WTC11 (cell line): ENCODE data around the gene PCDHGA1. TPM values are rescaled to one million over a fixed set of nuclear protein-coding genes. Genes with fewer than 3 reads are reported as not detected.

Source experiments
- ATAC-seq: fragments of 200-7000 bp; cut with Tn5 transposase; 2 replicates; pipeline ENCODE4 v1.10.0; 2021; ENCODE audit warnings: mild to moderate bottlenecking, moderate library complexity
- CTCF ChIA-PET: fragments of 300-600 bp; sonication (Branson Sonifier 250); formaldehyde crosslinking; loops from one replicate; lab custom pipeline; 2021; ENCODE audit warnings: antibody characterized with exemption; lab: Charles Lee
- POLR2A ChIA-PET: fragments of 350-600 bp; sonication (Branson Sonifier 250); formaldehyde crosslinking; loops from one replicate; lab custom pipeline; 2021; ENCODE audit warnings: antibody characterized with exemption; lab: Charles Lee
- DNase-seq: peaks from one replicate; pipeline ENCODE4 v3.0.0; 2021; ENCODE audit warnings: low spot score
- H3K27ac Mint-ChIP-seq: 2 replicates; pipeline ENCODE4 v1.8.0; 2021; ENCODE audit warnings: mixed read lengths
- H3K27me3 Mint-ChIP-seq: 2 replicates; pipeline ENCODE4 v1.8.0; 2021; ENCODE audit warnings: low read depth, mild to moderate bottlenecking, moderate library complexity, mixed read lengths
- H3K36me3 Mint-ChIP-seq: 2 replicates; pipeline ENCODE4 v1.8.0; 2021; ENCODE audit warnings: mixed read lengths
- H3K4me1 Mint-ChIP-seq: 2 replicates; pipeline ENCODE4 v1.8.0; 2022; ENCODE audit warnings: mixed read lengths
- H3K4me3 Mint-ChIP-seq: 2 replicates; pipeline ENCODE4 v1.8.0; 2021; ENCODE audit warnings: mild to moderate bottlenecking, moderate library complexity, mixed read lengths
- H3K9me3 Mint-ChIP-seq: 2 replicates; pipeline ENCODE4 v1.8.0; 2021; ENCODE audit warnings: mixed read lengths
- ATF1 ChIP-seq: sonication (generic); formaldehyde crosslinking; IDR thresholded peaks from 2 replicates; pipeline ENCODE4 v1.8.1; 2023; ENCODE audit warnings: mild to moderate bottlenecking, moderate library complexity, missing genetic modification reagents
- CDX4 ChIP-seq: fragments of 250-450 bp; sonication (Bioruptor Pico); IDR thresholded peaks from 2 replicates; pipeline ENCODE4 v1.9.0; 2021; ENCODE audit warnings: moderate library complexity, mild to moderate bottlenecking, inconsistent platforms, borderline replicate concordance
- CREB1 ChIP-seq: sonication (generic); formaldehyde crosslinking; IDR thresholded peaks from 2 replicates; pipeline ENCODE4 v1.8.0; 2023; ENCODE audit warnings: mild to moderate bottlenecking, missing genetic modification reagents
- ETV6 ChIP-seq: sonication (generic); formaldehyde crosslinking; IDR thresholded peaks from 2 replicates; pipeline ENCODE4 v1.8.1; 2022; ENCODE audit warnings: mild to moderate bottlenecking, missing genetic modification reagents
- FOXK1 ChIP-seq: sonication (generic); formaldehyde crosslinking; IDR thresholded peaks from 2 replicates; pipeline ENCODE4 v1.8.0; 2022; ENCODE audit warnings: mild to moderate bottlenecking, moderate library complexity, missing genetic modification reagents
- IRF1 ChIP-seq: sonication (generic); formaldehyde crosslinking; IDR thresholded peaks from 2 replicates; pipeline ENCODE4 v1.8.0; 2023; ENCODE audit warnings: missing genetic modification reagents
- JUN ChIP-seq: sonication (generic); formaldehyde crosslinking; IDR thresholded peaks from 2 replicates; pipeline ENCODE4 v1.8.0; 2023; ENCODE audit warnings: mild to moderate bottlenecking, missing genetic modification reagents
- MLX ChIP-seq: sonication (generic); formaldehyde crosslinking; IDR thresholded peaks from 2 replicates; pipeline ENCODE4 v1.8.1; 2023; ENCODE audit warnings: mild to moderate bottlenecking, missing genetic modification reagents, moderate library complexity
- MYBL2 ChIP-seq: sonication (generic); formaldehyde crosslinking; IDR thresholded peaks from 2 replicates; pipeline ENCODE4 v1.8.1; 2023; ENCODE audit warnings: mild to moderate bottlenecking, moderate library complexity, missing genetic modification reagents
- NR1H2 ChIP-seq: sonication (generic); formaldehyde crosslinking; IDR thresholded peaks from 2 replicates; pipeline ENCODE4 v1.9.0; 2021; ENCODE audit warnings: mild to moderate bottlenecking, moderate library complexity, missing genetic modification reagents
- NR3C1 ChIP-seq: sonication (generic); formaldehyde crosslinking; conservative IDR thresholded peaks from 2 replicates; pipeline ENCODE4 v1.8.1; 2023; ENCODE audit warnings: low read depth, mild to moderate bottlenecking, missing genetic modification reagents
- TCF7 ChIP-seq: sonication (generic); formaldehyde crosslinking; IDR thresholded peaks from 2 replicates; pipeline ENCODE4 v1.8.0; 2022; ENCODE audit warnings: mild to moderate bottlenecking, low read depth, missing genetic modification reagents, moderate library complexity
- TP53 ChIP-seq: sonication (generic); formaldehyde crosslinking; IDR thresholded peaks from 2 replicates; pipeline ENCODE4 v1.8.1; 2023; ENCODE audit warnings: mild to moderate bottlenecking, missing genetic modification reagents
- ZNF317 ChIP-seq: sonication (generic); formaldehyde crosslinking; IDR thresholded peaks from 2 replicates; pipeline ENCODE4 v1.8.1; 2023; ENCODE audit warnings: low read depth, mild to moderate bottlenecking, moderate library complexity, missing genetic modification reagents, borderline replicate concordance
- total RNA-seq: library from RNA; stranded (reverse); gene quantifications from 3 replicates; pipeline ENCODE4 v1.2.3, GENCODE V29; 2021
- TF ChIP-seq, protein P1 (sequence below): sonication (generic); formaldehyde crosslinking; IDR thresholded peaks from 2 replicates; pipeline ENCODE4 v1.8.1; 2022; ENCODE audit warnings: mild to moderate bottlenecking, moderate library complexity, missing genetic modification reagents
- TF ChIP-seq, protein P2 (sequence below): sonication (generic); formaldehyde crosslinking; IDR thresholded peaks from 2 replicates; pipeline ENCODE4 v1.8.1; 2023; ENCODE audit warnings: mild to moderate bottlenecking, moderate library complexity, missing genetic modification reagents
- TF ChIP-seq, protein P3 (sequence below): sonication (generic); formaldehyde crosslinking; IDR thresholded peaks from 2 replicates; pipeline ENCODE4 v1.8.1; 2023; ENCODE audit warnings: mild to moderate bottlenecking, missing genetic modification reagents
- TF ChIP-seq, protein P4 (sequence below): sonication (generic); formaldehyde crosslinking; IDR thresholded peaks from 2 replicates; pipeline ENCODE4 v1.8.0; 2022; ENCODE audit warnings: mild to moderate bottlenecking, missing genetic modification reagents

The PCDHGA1 gene
- total RNA-seq, 1 experiment from 2014 or later = 1.5 TPM

- ChIA-PET CTCF (interaction anchor here (0.8 to 6.8 kb wide), 18 partner anchors 9 to 300 kb away, joined by 3 to 113 read pairs (median 6); partner anchors contain the start of genes PCDHB10, PCDHB14, PCDHB15 and PCDHGA1), POLR2A (interaction anchor here (1.7 kb wide), 1 partner anchor 75 kb away, joined by 4 read pairs; the partner anchor contains the start of gene PCDHGB7)
- no peak overlapping the region for H3K27ac Mint-ChIP-seq
- ATAC-seq (peak; percentile 10), DNase-seq (peak; percentile 49)
- H3K27me3 Mint-ChIP-seq = peaks cover 52% of the 10 kb centered on the region
- H3K4me3 Mint-ChIP-seq = peak overlapping the region; percentile 66
- no peaks in the 10 kb centered on the region for H3K9me3 Mint-ChIP-seq
- peak; percentile 79; the same call in 1 of the 2 replicates for TF ChIP-seq TCF7 (CRISPR knock-in tag)
- TF ChIP-seq IRF1 (CRISPR knock-in tag) = no peak
- 0 out of 2 replicates have a peak, but pooled peaks have one; percentile 26 for TF ChIP-seq ZNF317 (CRISPR knock-in tag)
- TF ChIP-seq TP53 (CRISPR knock-in tag) = peak; percentile 82
- TF ChIP-seq ETV6 (CRISPR knock-in tag) = no peak
- no peak for TF ChIP-seq NR3C1
- TF ChIP-seq, protein P1, sequence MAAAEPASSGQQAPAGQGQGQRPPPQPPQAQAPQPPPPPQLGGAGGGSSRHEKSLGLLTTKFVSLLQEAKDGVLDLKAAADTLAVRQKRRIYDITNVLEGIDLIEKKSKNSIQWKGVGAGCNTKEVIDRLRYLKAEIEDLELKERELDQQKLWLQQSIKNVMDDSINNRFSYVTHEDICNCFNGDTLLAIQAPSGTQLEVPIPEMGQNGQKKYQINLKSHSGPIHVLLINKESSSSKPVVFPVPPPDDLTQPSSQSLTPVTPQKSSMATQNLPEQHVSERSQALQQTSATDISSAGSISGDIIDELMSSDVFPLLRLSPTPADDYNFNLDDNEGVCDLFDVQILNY (CRISPR knock-in tag) = peak; percentile 41
- TF ChIP-seq, protein P2, sequence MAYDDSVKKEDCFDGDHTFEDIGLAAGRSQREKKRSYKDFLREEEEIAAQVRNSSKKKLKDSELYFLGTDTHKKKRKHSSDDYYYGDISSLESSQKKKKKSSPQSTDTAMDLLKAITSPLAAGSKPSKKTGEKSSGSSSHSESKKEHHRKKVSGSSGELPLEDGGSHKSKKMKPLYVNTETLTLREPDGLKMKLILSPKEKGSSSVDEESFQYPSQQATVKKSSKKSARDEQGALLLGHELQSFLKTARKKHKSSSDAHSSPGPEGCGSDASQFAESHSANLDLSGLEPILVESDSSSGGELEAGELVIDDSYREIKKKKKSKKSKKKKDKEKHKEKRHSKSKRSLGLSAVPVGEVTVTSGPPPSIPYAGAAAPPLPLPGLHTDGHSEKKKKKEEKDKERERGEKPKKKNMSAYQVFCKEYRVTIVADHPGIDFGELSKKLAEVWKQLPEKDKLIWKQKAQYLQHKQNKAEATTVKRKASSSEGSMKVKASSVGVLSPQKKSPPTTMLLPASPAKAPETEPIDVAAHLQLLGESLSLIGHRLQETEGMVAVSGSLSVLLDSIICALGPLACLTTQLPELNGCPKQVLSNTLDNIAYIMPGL (CRISPR knock-in tag) = peak; percentile 44; the same call in 1 of the 2 replicates
- no peak for TF ChIP-seq JUN (CRISPR knock-in tag)
- peak; percentile 16; the same call in 1 of the 2 replicates for TF ChIP-seq CREB1 (CRISPR knock-in tag)
- TF ChIP-seq MLX = 0 out of 2 replicates have a peak, but pooled peaks have one; percentile 67
- peak; percentile 55 for TF ChIP-seq MYBL2 (CRISPR knock-in tag)
- TF ChIP-seq FOXK1 = peak; percentile 26; the same call in 1 of the 2 replicates
- TF ChIP-seq, protein P3, sequence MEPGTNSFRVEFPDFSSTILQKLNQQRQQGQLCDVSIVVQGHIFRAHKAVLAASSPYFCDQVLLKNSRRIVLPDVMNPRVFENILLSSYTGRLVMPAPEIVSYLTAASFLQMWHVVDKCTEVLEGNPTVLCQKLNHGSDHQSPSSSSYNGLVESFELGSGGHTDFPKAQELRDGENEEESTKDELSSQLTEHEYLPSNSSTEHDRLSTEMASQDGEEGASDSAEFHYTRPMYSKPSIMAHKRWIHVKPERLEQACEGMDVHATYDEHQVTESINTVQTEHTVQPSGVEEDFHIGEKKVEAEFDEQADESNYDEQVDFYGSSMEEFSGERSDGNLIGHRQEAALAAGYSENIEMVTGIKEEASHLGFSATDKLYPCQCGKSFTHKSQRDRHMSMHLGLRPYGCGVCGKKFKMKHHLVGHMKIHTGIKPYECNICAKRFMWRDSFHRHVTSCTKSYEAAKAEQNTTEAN (CRISPR knock-in tag) = peak; percentile 63; the same call in 1 of the 2 replicates
- 0 out of 2 replicates have a peak, but pooled peaks have one; percentile 30 for TF ChIP-seq ATF1 (CRISPR knock-in tag)
- TF ChIP-seq, protein P4, sequence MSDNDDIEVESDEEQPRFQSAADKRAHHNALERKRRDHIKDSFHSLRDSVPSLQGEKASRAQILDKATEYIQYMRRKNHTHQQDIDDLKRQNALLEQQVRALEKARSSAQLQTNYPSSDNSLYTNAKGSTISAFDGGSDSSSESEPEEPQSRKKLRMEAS (CRISPR knock-in tag) = peak; percentile 46; the same call in 1 of the 2 replicates
- no peak for TF ChIP-seq CDX4 (CRISPR knock-in tag)
- TF ChIP-seq NR1H2 = no peak
- peaks cover 7% of the 10 kb centered on the region for H3K36me3 Mint-ChIP-seq
- H3K4me1 Mint-ChIP-seq = peaks cover 57% of the 10 kb centered on the region
These were observed 162.0 kb downstream of the PCDHGA1 start for GRCh38 chr5:141492168-141492885.
